ENCODE measurements around the gene JUND.

Gene JUND

GRCh38 chr19:18308051-18308947 is 26.9 kb upstream of the JUND start:
- DNase-seq, result no peak

GRCh38 chr19:18307271-18307681 is 25.9 kb upstream of the JUND start:
- no peak for DNase-seq

GRCh38 chr19:18306888-18307260 is 25.5 kb upstream of the JUND start:
- DNase-seq, result no peak

- DNase-seq, result no peak
Measured at GRCh38 chr19:18306209-18306887, 24.9 kb upstream of the JUND start.

GRCh38 chr19:18304458-18305310 is 23.3 kb upstream of the JUND start:
- DNase-seq, result peak in 1 of 2 experiments; percentile 51

GRCh38 chr19:18304208-18304457 is 22.7 kb upstream of the JUND start:
- peak in 1 of 2 experiments; percentile 51 for DNase-seq

GRCh38 chr19:18301718-18302111 is 20.3 kb upstream of the JUND start:
- no peak for DNase-seq

- no peak for DNase-seq
Measured at GRCh38 chr19:18300930-18301717, 19.7 kb upstream of the JUND start.

- DNase-seq, result no peak
Measured at GRCh38 chr19:18299654-18300053, 18.2 kb upstream of the JUND start.

- no peak for DNase-seq
Measured at GRCh38 chr19:18298601-18299000, 17.2 kb upstream of the JUND start.

- DNase-seq, result no peak
Measured at GRCh38 chr19:18297308-18297707, 15.9 kb upstream of the JUND start.

- DNase-seq, result no peak
Measured at GRCh38 chr19:18295034-18295451, 13.6 kb upstream of the JUND start.

- peak; percentile 29 to 82 for DNase-seq
Measured at GRCh38 chr19:18294467-18294864, 13.0 kb upstream of the JUND start.

- DNase-seq, result no peak
Measured at GRCh38 chr19:18293642-18294466, 12.4 kb upstream of the JUND start.

- DNase-seq, result peak in 1 of 2 experiments; percentile 31
Measured at GRCh38 chr19:18292810-18293641, 11.6 kb upstream of the JUND start.

GRCh38 chr19:18292462-18292809 is 11.0 kb upstream of the JUND start:
- DNase-seq, result no peak

GRCh38 chr19:18291590-18292461 is 10.4 kb upstream of the JUND start:
- peak in 1 of 2 experiments; percentile 41 for DNase-seq

GRCh38 chr19:18291019-18291524 is 9.7 kb upstream of the JUND start:
- DNase-seq, result no peak

- DNase-seq, result no peak
Measured at GRCh38 chr19:18290302-18291018, 9.0 kb upstream of the JUND start.
